Measurements from ENCODE around the gene ARPC1B. TPM values are rescaled to one million over a fixed set of nuclear protein-coding genes. Genes with fewer than 3 reads are reported as not detected.
A peak's percentile ranks its signal among the peaks of the same experiment; 100 is the strongest.
"Not testable (repeated sequence)": the region's sequence is repeated elsewhere in the genome, so short reads cannot be mapped to it uniquely, and the experiment has no call there.

The ARPC1B gene
- total RNA-seq, 4 donors from 2014 or later, result 51.4 to 83.1 (median 54.3) TPM

GRCh38 chr7:99428972-99429566 is 54.5 kb downstream of the ARPC1B start:
- WGBS, 2 donors, result 85% methylated on average over 10 of the region's 10 CpGs
- intact Hi-C loops (cut with DNase I; ENCODE audit: low total_unique reads), result no loop called here
- TF ChIP-seq CTCF (IDR thresholded peaks at IDR 0.05) (no peak), POLR2A (IDR thresholded peaks at IDR 0.05) (no peak)
- H3K4me3 ChIP-seq (ENCODE audit: low read depth, poor library complexity, severe bottlenecking), result no peak overlapping the region
- no peak for DNase-seq (ENCODE audit: low spot score in 2 of 2)

GRCh38 chr7:99429756-99430155 is 55.2 kb downstream of the ARPC1B start:
- TF ChIP-seq CTCF (IDR thresholded peaks at IDR 0.05) (no peak), POLR2A (IDR thresholded peaks at IDR 0.05) (no peak)
- no peak for DNase-seq (ENCODE audit: low spot score in 2 of 2)
- H3K4me3 ChIP-seq (ENCODE audit: low read depth, poor library complexity, severe bottlenecking), result no peak overlapping the region
- intact Hi-C loops (cut with DNase I; ENCODE audit: low total_unique reads), result no loop called here
- WGBS, 2 donors, result 89 to 92% methylated on average over 8 of the region's 8 CpGs

GRCh38 chr7:99431756-99432540 is 57.4 kb downstream of the ARPC1B start:
- DNase-seq (ENCODE audit: low spot score in 2 of 2); intact Hi-C loops (cut with DNase I; ENCODE audit: low total_unique reads); H3K4me3 ChIP-seq (ENCODE audit: low read depth, poor library complexity, severe bottlenecking): not testable (repeated sequence)
- WGBS, 2 donors, result 78 to 79% methylated on average over 13 of the region's 13 CpGs

- WGBS, 2 donors, result 93 to 95% methylated on average over 9 of the region's 9 CpGs
- TF ChIP-seq POLR2A (IDR thresholded peaks at IDR 0.05), result no peak
- no peak for TF ChIP-seq CTCF (IDR thresholded peaks at IDR 0.05)
- intact Hi-C loops (cut with DNase I; ENCODE audit: low total_unique reads), result no loop called here
- DNase-seq (ENCODE audit: low spot score in 2 of 2), result no peak
- H3K4me3 ChIP-seq (ENCODE audit: low read depth, poor library complexity, severe bottlenecking), result no peak overlapping the region
Observed at GRCh38 chr7:99433158-99433557, 58.6 kb downstream of the ARPC1B start.

GRCh38 chr7:99437946-99438572 is 63.5 kb downstream of the ARPC1B start:
- TF ChIP-seq CTCF (IDR thresholded peaks at IDR 0.05) (no peak), POLR2A (IDR thresholded peaks at IDR 0.05) (no peak)

More at GRCh38 chr7:99437946-99438572, 63.5 kb downstream of the ARPC1B start:
- intact Hi-C loops (cut with DNase I; ENCODE audit: low total_unique reads), result no loop called here
- 20% methylated on average over 20 of the region's 20 CpGs for WGBS, 2 donors
- peak overlapping the region; percentile 71 for H3K4me3 ChIP-seq (ENCODE audit: low read depth, poor library complexity, severe bottlenecking)
- DNase-seq (ENCODE audit: low spot score in 2 of 2), result no peak
